ENCODE results near the gene UCN3. TPM values are rescaled to one million over a fixed set of nuclear protein-coding genes. Genes with fewer than 3 reads are reported as not detected.

Gene UCN3
- total and polyA plus RNA-seq, 10 of the 15 experiments (the other 5 are each of a cell fraction or from before 2014, with no cell fraction given), result not detected

- TF ChIP-seq CTCF (IDR thresholded peaks at IDR 0.05 in 2 of 3, conservative IDR thresholded peaks at IDR 0.05 in 1 of 3; ENCODE audit: control insufficient read depth in 2 of 3, extremely low read depth in 1 of 3, insufficient read depth in 1 of 3, low read depth in 3 of 3, low read length in 3 of 3), result no peak
- no peak for TF ChIP-seq HDAC6 (IDR thresholded peaks at IDR 0.05; ENCODE audit: unreplicated experiment)
- no peak for TF ChIP-seq ZNF687 (IDR thresholded peaks at IDR 0.05)
Measured at GRCh38 chr10:5400468-5401240, 35.9 kb downstream of the UCN3 start (continued).

- SMC1A ChIA-PET (ENCODE audit: uncharacterized antibody, unreplicated experiment), result no interaction called here
- intact Hi-C loops (cut with micrococcal nuclease; ENCODE audit: unreplicated experiment), result no loop called here
- TF ChIP-seq E2F4 (IDR thresholded peaks at IDR 0.05; ENCODE audit: low read depth, low read length) (no peak), IRF5 (IDR thresholded peaks at IDR 0.05; ENCODE audit: borderline replicate concordance) (no peak), FOXK2 (IDR thresholded peaks at IDR 0.05) (no peak), BHLHE40 (IDR thresholded peaks at IDR 0.05; ENCODE audit: borderline replicate concordance in 1 of 2, low read depth in 2 of 2, low read length in 1 of 2) (no peak), TAF1 (IDR thresholded peaks at IDR 0.05; ENCODE audit: borderline replicate concordance, low read depth, low read length) (no peak), MTA2 (IDR thresholded peaks at IDR 0.05; ENCODE audit: low read depth) (no peak), NR2F1 (conservative IDR thresholded peaks at IDR 0.05) (no peak), FOS (IDR thresholded peaks at IDR 0.05; ENCODE audit: borderline replicate concordance, extremely low read depth, insufficient read length) (no peak)
Measured at GRCh38 chr10:5402798-5403197, 38.0 kb downstream of the UCN3 start.

More at GRCh38 chr10:5402798-5403197, 38.0 kb downstream of the UCN3 start:
- in situ Hi-C loops (cut with MboI), result no loop called here
- no peak overlapping the region for H3K27ac ChIP-seq (ENCODE audit: control insufficient read depth, insufficient read depth)
- peaks cover 0 to 5% of the 10 kb centered on the region in 2 experiments; a peak in 2 of 4 replicates for H3K27me3 ChIP-seq (replicated peaks in 1 of 2; ENCODE audit: control insufficient read depth in 2 of 2, insufficient read depth in 2 of 2, low read length in 1 of 2)
- DNase-seq (ENCODE audit: low read depth, low spot score) (no peak), ATAC-seq (no peak), FAIRE-seq (no peak)
- H3K9ac ChIP-seq (ENCODE audit: control insufficient read depth, insufficient read depth, low read length), result no peak overlapping the region
- no peaks in the 10 kb centered on the region for H3K9me3 ChIP-seq (replicated peaks; ENCODE audit: control insufficient read depth, insufficient read depth, low read length)
- WGBS (ENCODE audit: insufficient coverage, insufficient replicate concordance, low lambda C conversion rate, missing lambda C conversion rate), result 0% methylated on average over 3 of the region's 3 CpGs
- no peaks in the 10 kb centered on the region for H3K4me1 ChIP-seq (ENCODE audit: control insufficient read depth, insufficient read depth, low read length)
- ChIA-PET RAD21 (ENCODE audit: unreplicated experiment) (no interaction called here), POLR2A (no interaction called here), CTCF (interaction anchor here (1.0 to 1.2 kb wide), 2 partner anchors 15 to 31 kb away, joined by 3 read pairs; no protein-coding TSS in a partner anchor)
- no peaks in the 10 kb centered on the region for H3K36me3 ChIP-seq (ENCODE audit: control insufficient read depth in 2 of 2, insufficient read depth in 2 of 2, low read length in 1 of 2)
- H3K79me2 ChIP-seq (ENCODE audit: control insufficient read depth, insufficient read depth, low read length), result no peaks in the 10 kb centered on the region
- no TSS peak for BruUV-seq (replicated peaks)
- no peak overlapping the region for H3K4me2 ChIP-seq (ENCODE audit: control insufficient read depth, insufficient read depth)
- no peaks in the 10 kb centered on the region for H4K20me1 ChIP-seq (ENCODE audit: control insufficient read depth, insufficient read depth)
- H2AFZ ChIP-seq (ENCODE audit: control insufficient read depth, low read depth, low read length), result no peak overlapping the region
- H3K4me3 ChIP-seq, result no peak overlapping the region

All from GM12878 (cell line).